HG02763 (cell line): ENCODE data around the gene RSL1D1.
"Not testable (repeated sequence)": the region's sequence is repeated elsewhere in the genome, so short reads cannot be mapped to it uniquely, and the experiment has no call there.

Source experiments
- ATAC-seq: cut with Tn5 transposase; IDR thresholded peaks from one replicate; pipeline ENCODE4 v1.9.1; 2021; ENCODE audit warnings: mild to moderate bottlenecking, moderate library complexity; ENCODE audit not compliant: unreplicated experiment

The RSL1D1 gene

DNA sequence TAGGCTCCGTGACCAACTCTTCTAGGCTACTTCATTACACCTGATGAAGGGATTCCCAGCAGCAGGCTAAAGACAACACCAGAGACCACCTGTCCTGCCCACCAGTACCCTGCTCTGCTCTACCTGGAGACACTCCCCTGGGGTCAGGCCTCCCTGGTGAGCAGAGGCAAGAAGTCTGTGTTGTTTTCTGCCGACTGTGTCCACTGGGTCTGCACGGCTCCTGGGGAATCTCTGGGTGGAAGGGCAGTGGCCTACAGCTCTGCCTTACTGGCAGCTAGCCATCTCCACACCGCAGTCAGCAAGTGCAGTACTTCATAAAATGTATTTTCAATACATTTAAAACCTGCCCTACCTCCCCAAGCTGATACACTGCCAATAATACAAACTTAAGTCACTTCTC is 6.8 kb downstream of the RSL1D1 start:
- ATAC-seq = no peak

DNA sequence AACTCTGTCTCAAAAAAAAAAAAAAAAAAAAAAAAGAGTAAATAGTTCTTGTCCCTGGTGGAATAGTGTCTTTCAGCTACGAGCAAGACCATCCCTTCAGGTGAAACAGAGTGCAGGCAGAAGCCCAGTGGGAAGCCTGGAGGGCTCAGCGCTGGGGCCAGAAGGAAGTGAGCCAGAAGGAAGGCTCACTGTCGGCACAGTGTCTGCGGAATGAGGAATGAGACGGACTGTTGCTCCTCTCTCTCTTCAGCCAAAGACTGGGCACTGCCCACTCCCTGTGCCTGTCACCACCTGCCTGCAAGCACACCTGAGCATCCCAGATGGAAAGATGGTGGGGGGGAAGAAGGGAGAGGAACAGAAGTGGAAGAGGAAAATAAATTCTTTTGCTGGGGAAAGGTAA is 7.5 kb downstream of the RSL1D1 start:
- ATAC-seq = no peak

DNA sequence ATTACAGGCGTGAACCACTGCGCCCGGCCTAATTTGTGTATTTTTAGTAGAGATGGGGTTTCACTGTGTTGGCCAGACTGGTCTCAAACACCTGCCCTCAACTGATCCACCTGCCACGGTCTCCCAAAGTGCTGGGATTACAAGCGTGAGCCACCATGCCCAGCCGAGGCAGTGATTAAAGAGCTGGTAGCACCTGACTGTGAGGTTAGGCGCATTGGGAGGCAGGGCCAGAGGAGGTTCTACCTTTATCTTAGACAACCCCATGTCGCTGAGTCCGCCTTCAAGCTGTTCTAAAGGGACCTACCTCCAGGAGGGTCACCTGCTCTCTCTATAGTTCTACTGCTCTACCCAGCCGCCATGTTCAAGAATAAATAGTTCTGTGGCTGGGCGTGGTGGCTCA is 8.1 kb downstream of the RSL1D1 start:
- no peak for ATAC-seq

DNA sequence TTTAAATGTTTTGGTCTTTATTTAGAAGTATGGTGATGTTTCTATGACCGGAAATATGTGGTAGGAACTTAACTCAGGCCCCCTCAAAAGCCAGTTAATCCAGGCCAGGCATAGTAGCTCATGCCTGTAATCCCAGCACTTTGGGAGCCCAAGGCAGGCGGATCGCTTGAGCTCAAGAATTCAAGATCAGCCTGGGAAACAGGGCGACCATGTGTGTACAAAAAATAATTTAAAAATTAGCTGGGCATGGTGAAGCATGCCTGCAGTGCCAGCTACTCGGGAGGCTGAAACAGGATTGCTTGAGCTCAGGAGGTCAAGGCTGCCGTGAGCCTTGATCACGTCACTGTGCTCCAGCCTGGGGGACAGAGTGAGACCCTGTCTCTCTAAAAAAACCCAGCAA is 10.3 kb downstream of the RSL1D1 start:
- ATAC-seq = no peak

DNA sequence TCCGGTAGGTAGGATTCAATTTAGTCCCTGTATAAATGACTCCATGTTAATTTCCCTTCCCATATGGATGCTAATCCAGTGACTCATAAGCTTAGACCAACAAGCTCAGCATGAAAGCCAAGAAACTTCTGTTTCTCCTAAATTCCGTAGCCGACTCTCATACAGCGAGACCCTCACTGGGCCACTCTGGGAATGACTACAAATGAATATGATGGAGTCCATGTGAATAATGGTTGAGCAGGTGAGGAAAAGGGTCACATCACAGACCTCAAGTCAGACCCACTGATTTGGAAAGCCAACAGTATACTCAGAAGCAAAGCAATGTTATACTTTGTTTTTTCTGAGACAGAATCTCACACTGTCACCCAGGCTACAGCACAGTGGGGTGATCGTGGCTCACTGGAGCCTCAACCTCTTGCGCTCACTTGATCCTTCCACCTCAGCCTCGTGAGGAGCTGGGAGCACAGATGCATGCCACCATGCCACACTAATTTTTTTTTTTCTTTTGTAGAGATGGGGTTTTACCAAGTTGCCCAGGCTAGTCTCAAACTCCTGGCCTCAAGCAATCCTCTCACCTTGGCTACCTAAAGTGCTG is 14.6 kb downstream of the RSL1D1 start:
- ATAC-seq = no peak

DNA sequence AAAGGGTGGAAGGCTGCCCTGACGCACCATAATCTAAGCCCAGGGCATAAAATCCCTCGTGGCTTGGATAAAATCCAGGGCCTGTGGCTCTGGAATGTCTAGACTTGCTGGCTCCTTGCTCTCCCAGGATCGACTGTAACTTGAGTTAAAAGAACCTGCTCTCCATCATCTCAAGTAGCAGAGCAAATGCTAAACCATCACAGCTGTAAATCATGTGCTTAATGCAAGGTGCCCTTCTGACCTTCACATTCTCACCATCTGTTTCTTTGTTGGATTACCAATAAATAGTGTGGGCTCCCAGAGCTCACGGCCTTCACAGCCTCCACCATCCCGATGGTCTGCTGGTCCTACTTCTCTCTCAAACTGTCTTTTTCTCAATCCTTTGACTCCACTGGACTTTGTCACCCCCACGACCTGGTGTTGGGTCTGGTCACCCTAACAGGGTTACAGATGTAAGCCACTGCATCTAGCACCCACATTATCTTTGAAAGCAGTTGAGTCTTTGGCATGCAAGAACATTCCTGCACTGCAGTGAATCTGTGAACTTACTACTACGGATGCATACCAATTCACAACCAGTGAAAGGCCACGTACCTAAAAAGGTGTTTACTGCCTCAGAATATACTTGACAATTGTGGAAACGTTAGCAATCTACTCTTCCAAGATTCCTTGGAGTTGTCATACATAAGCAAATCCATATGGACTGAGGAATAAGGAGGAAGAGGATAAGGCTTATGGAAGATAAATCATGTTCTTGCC is 15.3 kb downstream of the RSL1D1 start:
- no peak for ATAC-seq

DNA sequence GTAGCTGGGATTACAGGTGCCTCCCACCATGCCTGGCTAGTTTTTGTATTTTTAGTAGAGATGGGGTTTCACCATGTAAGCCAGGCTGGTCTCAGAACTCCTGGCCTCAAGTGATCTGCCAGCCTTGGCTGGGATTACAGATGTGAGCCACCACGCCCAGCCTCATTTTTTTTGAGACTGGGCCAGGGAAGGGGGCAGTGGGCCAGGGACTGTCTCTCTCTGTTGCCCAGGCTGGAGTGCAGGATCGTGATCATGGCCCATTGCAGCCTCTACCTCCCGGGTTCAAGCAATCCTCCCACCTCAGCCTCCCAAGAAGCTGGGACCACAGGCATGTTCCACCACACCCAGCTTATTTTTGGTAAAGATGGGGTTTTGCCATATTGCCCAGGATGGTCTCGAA is 16.0 kb downstream of the RSL1D1 start:
- ATAC-seq = no peak

DNA sequence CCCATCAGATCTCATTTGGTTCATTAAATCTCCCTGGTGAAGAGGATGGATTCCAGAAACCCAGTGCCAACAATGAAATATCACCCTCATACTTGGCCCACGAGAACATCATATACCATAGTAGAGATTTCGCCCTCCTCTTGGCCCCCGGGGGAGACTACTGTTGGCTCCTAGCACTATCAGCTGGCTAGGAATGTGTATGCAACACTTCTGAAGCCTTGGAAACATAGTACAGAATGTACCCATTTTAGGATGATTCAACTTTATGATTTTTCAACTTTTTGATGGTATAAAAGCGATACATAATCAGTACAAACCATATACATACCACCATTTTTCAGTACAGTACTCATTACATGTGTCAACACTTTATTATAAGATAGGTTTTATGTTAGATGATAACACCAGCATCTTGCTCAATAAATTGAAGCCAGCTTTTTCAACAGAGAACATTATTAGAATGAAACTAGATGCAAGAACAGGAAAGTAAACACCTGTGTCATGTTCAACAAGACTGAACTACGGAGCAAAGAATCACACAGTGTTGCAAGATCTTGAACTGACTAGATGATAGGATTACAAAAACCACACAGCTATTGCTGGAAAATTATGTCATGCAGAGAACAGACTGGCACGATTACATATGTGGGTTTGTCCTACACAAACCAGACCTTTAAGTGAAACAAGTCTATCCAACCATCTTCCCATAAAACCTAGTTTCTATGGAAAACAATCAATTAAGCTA is 17.2 kb downstream of the RSL1D1 start:
- no peak for ATAC-seq

DNA sequence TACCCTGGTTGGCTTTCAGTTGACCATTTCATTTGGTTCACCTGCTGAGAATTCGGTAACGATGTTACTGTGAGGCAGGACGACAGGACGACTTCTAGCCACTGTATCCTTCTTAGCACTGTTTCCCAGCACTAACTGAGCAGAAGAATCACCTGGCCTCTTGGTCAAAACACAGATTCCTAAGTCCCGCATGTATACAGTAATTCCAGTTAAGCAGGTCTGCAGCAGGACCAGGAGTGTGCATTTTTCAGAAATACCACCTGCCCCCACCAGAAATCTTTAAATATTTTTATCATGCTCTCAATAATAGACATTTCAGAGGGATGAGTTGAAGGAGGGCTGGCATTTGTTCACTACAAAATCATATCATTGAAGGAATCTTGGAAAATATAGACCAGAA is 22.6 kb downstream of the RSL1D1 start:
- no peak for ATAC-seq

DNA sequence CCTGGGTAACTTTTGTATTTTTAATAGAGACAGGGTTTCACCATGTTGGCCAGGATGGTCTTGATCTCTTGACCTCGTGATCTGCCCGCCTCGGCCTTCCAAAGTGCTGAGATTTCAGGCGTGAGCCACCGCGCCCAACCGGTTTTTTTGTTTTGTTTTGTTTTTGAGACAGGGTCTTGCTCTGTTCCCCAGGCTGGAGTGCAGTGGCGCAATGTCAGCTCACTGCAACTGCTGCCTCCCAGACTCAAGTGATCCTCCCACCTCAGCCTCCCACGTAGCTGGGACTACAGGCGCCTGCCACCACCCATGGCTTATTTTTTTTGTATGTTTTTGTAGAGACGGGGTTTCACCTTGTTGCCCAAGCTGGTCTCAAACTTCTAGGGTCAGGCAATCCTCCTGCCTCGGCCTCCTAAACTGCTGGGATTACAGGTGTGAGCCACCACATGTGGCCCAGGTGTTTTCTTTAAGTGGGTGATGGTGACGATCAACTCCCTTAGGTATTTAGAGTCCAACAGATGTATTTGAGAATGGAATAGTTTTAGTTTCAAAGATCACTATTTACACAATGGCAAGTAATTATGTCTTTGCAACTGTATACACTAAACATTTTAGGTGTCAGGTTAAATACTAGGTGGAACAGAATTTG is 25.7 kb downstream of the RSL1D1 start:
- not testable (repeated sequence) for ATAC-seq

DNA sequence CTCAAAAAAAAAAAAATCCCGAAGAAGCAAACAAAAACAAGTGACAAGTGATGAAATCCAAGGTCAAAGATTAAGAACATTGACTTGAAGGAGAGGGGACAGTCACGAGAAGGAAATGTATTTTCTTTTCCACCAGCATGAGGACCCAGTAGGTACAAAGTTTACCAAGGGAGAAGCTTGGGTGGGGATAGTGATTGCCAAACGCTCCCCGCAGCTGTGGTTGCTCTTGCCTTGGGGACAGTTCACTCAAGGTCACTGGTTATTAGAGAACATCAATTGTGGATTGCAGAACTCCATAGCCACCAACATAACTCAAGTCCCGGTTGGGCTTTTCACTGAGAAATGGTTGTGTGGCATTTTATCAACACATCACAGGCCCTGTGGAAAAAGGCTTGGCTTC is 27.0 kb downstream of the RSL1D1 start:
- ATAC-seq = no peak

DNA sequence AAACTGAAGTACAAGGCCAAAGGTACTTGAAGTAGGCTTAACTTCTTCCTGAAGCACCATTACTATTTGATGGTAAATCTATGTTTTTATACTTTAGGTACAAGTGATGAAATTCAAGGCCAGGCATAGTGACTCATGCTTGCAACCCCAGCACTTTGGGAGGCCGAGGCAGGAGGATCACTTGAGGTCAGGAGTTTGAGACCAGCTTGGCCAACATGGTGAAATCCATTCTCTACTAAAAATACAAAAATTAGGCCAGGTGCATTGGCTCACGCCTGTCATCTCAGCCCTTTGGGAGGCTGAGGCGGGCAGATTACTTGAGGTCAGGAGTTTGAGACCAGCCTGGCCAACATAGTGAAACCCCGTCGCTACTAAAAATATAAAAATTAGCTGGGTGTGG is 27.7 kb downstream of the RSL1D1 start:
- not testable (repeated sequence) for ATAC-seq

DNA sequence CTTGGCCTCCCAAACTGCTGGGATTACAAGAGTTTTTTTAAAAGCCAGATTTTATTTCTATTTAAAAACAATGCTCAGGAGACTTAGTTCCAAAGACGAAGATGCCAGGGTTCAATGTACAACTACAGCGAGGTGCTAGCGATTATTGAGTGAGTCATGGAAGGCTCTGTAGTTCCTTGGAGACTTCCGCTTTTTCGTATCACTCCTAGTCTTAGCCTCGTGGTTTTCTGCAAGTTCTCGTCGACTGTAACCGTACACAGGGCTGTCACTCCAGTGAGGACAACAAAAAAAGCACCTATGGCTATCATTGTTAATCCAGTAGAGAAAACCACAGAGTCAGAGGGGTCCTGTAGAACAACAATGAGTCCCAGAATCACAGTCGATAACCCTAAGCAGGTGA is 31.5 kb downstream of the RSL1D1 start:
- no peak for ATAC-seq

DNA sequence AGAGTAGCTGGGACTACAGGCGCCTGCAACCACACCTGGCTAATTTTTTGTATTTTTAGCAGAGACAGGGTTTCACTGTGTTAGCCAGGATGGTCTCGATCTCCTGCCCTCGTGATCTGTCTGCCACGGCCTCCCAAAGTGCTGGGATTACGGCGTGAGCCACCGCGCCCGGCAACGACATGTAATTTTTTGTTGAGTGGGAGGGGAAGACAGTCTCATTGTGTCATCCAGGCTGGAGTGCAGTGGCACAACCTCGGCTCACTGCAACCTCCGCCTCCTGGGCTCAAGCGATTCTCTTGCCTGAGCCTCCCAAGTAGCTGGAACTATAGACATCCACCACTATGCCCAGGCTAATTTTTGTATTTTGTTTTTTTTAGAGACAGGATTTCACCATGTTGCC is 32.4 kb downstream of the RSL1D1 start:
- ATAC-seq = not testable (repeated sequence)

DNA sequence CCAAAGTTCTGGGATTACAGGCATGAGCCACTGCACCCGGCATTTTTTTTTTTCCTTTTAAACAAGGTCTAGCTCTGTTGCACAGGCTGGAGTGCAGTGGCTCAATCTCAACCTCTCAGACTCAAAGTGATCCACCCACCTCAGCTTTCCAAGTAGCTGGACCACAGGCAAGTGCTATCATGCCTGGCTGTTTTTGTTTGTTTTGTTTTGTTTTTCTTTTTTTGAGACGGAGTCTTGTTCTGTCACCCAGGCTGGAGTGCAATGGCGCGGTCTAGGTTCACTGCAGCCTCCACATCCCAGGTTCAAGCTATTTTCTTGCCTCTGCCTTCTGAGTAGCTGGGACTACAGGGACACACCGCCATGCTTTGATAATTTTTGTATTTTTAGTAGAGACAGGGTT is 35.2 kb downstream of the RSL1D1 start:
- no peak for ATAC-seq

DNA sequence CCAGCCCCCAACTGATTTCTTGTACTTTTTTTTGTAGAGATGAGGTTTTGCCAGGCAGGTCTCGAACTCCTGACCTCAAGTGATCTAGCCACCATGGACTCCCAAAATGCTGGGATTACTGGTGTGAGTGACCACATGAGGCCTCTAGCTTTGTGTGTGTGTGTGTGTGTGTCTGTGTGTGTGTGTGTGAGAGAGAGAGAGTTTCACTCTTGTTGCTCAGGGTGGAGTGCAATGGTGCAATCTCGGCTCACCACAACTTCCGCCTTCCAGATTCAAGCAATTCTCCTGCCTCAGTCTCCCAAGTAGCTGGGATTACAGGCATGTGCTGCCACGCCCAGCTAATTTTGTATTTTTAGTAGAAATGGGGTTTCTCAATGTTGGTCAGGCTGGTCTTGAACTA is 36.5 kb downstream of the RSL1D1 start:
- not testable (repeated sequence) for ATAC-seq

DNA sequence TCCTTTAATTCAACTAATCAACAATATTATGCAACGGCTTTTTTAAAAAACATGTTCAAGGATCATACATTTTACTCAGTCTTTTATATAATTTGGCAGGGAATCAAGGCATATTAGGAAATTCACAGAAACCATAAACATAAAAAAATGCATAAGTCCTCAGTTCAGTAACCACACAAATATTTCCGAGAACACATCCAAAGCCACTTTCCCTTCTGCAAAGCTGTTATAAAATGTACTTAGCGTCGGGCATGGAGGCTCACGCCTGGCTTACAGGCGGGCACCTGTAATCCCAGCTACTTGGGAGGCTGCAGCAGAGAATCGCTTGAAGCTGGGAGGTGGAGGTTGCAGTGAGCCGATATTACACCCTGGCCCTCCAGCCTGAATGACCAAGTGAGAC is 44.6 kb downstream of the RSL1D1 start:
- ATAC-seq = no peak

DNA sequence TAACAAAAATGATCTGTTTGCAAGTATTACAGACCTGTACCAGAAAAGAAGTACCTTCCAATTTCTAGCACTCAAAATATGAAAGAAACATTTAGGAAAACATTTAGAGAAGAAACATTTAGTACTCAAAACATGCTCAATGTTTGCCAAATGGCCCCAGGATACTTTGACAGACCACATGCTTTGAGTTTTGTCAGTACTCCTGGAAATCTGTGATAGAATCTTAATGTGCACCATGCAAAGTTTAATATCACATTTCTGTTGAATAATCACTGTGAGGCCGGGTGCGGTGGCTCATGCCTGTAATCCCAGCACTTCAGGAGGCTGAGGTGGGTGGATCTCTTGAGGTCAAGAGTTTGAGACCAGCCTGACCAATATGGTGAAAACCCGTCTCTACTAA is 45.8 kb downstream of the RSL1D1 start:
- no peak for ATAC-seq

DNA sequence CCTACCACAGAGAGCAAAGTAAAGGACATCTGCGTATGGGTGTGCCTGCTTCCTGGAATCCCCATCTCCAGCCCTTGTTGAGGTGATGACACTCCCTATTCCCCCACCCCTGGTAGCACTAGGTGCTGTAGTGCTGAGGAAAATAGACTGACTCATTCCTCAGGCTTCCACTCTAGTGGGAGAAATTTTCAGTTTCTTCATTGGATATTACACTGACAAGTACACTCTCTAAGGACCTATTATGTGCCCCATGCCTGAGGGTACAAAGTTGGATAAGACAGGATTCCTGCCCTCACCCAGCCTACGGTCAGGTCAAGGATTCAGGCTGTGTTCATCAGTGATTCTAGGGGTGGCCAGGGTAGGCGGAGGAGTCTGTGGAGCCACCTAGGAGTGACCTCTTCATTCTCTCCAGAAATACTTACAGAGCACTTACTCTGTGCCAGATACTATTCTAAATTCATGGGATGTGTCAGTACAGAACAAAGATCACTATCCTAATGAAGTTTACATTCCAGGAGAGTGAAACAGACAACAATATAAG is 49.8 kb downstream of the RSL1D1 start:
- no peak for ATAC-seq

DNA sequence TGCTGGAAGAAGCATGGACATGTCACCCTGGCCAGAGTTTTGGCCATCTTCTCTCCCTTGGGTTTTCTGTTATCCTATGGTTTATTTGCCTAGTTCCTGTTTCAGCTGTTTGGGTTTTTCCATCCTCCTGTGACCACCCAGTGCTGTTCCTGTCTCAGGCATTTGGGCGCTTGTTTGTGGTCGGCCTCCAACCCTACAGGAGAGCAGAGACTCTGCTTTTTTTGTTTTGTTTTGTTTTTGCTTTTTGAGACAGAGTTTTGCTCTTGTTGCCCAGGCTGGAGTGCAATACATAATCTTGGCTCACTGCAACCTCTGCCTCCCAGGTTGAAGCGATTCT is 51.0 kb downstream of the RSL1D1 start:
- no peak for ATAC-seq
